HEK293 (cell line): Measurements from ENCODE around the gene ZFP62.

ENCODE experiments used
- CTCF ChIA-PET: fragments of 350-600 bp; formaldehyde crosslinking; extraction: SDS; loops from one replicate; lab custom pipeline; 2021; ENCODE audit warnings: antibody characterized with exemption; lab: Yijun Ruan, JAX
- POLR2A ChIA-PET: fragments of 300-600 bp; formaldehyde crosslinking; extraction: SDS; loops from one replicate; lab custom pipeline; 2020; ENCODE audit warnings: antibody characterized with exemption, inconsistent platforms; lab: Yijun Ruan, JAX
- H3K27ac ChIP-seq: fragments of 200-500 bp; sonication (Bioruptor generic); 2 replicates; pipeline ENCODE4 v1.5.1; 2014; ENCODE audit warnings: low read depth, low read length, control low read depth, inconsistent platforms; ENCODE audit errors: extremely low read depth
- H3K36me3 ChIP-seq, 2 experiments: fragments of 200-500 bp in 1 of 2; sonication (Bioruptor generic) in 1 of 2; 1 replicate in 1 of 2; 2 replicates in 1 of 2; pipeline ENCODE4 v1.5.1; 2014 to 2017; ENCODE audit warnings: inconsistent platforms in 2 of 2, low read length in 2 of 2; ENCODE audit not compliant: control insufficient read depth in 2 of 2, insufficient read depth in 1 of 2
- H3K4me1 ChIP-seq: fragments of 200-500 bp; sonication (Bioruptor generic); 2 replicates; pipeline ENCODE4 v1.5.1; 2014; ENCODE audit warnings: mild to moderate bottlenecking, low read length, inconsistent platforms; ENCODE audit not compliant: control insufficient read depth, insufficient read depth
- H3K4me3 ChIP-seq: 2 replicates; pipeline ENCODE4 v1.5.1; 2011; ENCODE audit warnings: low read depth, mild to moderate bottlenecking, control low read depth, low read length, moderate library complexity
- H3K9me3 ChIP-seq: fragments of 200-500 bp; sonication (Bioruptor generic); 2 replicates; pipeline ENCODE4 v1.5.1; 2014; ENCODE audit warnings: low read depth, low read length, inconsistent platforms; ENCODE audit not compliant: control insufficient read depth, insufficient read depth
- HOXD13 ChIP-seq: sonication (generic); formaldehyde crosslinking; IDR thresholded peaks from 2 replicates; pipeline ENCODE4 v1.8.0; 2022; ENCODE audit warnings: missing genetic modification reagents, borderline replicate concordance
- PBX3 ChIP-seq: sonication (generic); formaldehyde crosslinking; IDR thresholded peaks from 2 replicates; pipeline ENCODE4 v1.8.1; 2022; ENCODE audit warnings: mild to moderate bottlenecking, moderate library complexity, missing genetic modification reagents
- PRDM1 ChIP-seq: fragments of 450-650 bp; formaldehyde crosslinking; IDR thresholded peaks from 2 replicates; pipeline ENCODE4; 2016; ENCODE audit warnings: missing biosample characterization, missing genetic modification characterization
- REPIN1 ChIP-seq: fragments of 450-650 bp; formaldehyde crosslinking; IDR thresholded peaks from 2 replicates; pipeline ENCODE4 v1.5.1; 2017; ENCODE audit warnings: missing biosample characterization, missing genetic modification characterization, low read depth
- TCF7L2 ChIP-seq: IDR thresholded peaks from 2 replicates; pipeline ENCODE4 v1.6.1; 2011; ENCODE audit warnings: low read depth, mild to moderate bottlenecking, inconsistent platforms, low read length, moderate library complexity, borderline replicate concordance
- ZBTB49 ChIP-seq: fragments of 450-650 bp; formaldehyde crosslinking; IDR thresholded peaks from 2 replicates; pipeline ENCODE4 v1.5.1; 2016; ENCODE audit warnings: missing biosample characterization, missing genetic modification characterization, low read depth
- ZNF112 ChIP-seq: fragments of 450-650 bp; formaldehyde crosslinking; IDR thresholded peaks from 2 replicates; pipeline ENCODE4 v1.5.0; 2017; ENCODE audit warnings: missing biosample characterization, missing genetic modification characterization
- ZNF2 ChIP-seq: fragments of 450-650 bp; formaldehyde crosslinking; IDR thresholded peaks from 2 replicates; pipeline ENCODE4 v1.5.1; 2016; ENCODE audit warnings: missing biosample characterization, missing genetic modification characterization
- ZNF221 ChIP-seq: fragments of 450-650 bp; formaldehyde crosslinking; IDR thresholded peaks from 2 replicates; pipeline ENCODE4 v1.5.1; 2017; ENCODE audit warnings: missing biosample characterization, missing genetic modification characterization, borderline replicate concordance
- ZNF311 ChIP-seq: fragments of 450-650 bp; formaldehyde crosslinking; IDR thresholded peaks from 2 replicates; pipeline ENCODE4 v1.5.1; 2017; ENCODE audit warnings: missing biosample characterization, missing genetic modification characterization, borderline replicate concordance
- ZNF433 ChIP-seq: fragments of 450-650 bp; formaldehyde crosslinking; IDR thresholded peaks from 2 replicates; pipeline ENCODE4 v1.5.1; 2016; ENCODE audit warnings: missing biosample characterization, missing genetic modification characterization, low read depth
- ZNF521 ChIP-seq: fragments of 450-650 bp; formaldehyde crosslinking; IDR thresholded peaks from 2 replicates; pipeline ENCODE4 v1.5.1; 2017; ENCODE audit warnings: missing biosample characterization, mild to moderate bottlenecking, missing genetic modification characterization
- ZNF747 ChIP-seq: fragments of 450-650 bp; formaldehyde crosslinking; IDR thresholded peaks from 2 replicates; pipeline ENCODE4 v1.5.1; 2016; ENCODE audit warnings: missing biosample characterization, missing genetic modification characterization
- TF ChIP-seq, protein P1 (sequence below): fragments of 450-650 bp; formaldehyde crosslinking; IDR thresholded peaks from 2 replicates; pipeline ENCODE4 v1.5.1; 2017; ENCODE audit warnings: missing biosample characterization, missing genetic modification characterization
- TF ChIP-seq, protein P2 (sequence below): IDR thresholded peaks from 2 replicates; pipeline ENCODE4 v1.6.1; 2011; ENCODE audit warnings: mild to moderate bottlenecking, low read depth, low read length, borderline replicate concordance
- TF ChIP-seq, protein P3 (sequence below): fragments of 450-650 bp; formaldehyde crosslinking; IDR thresholded peaks from 2 replicates; pipeline ENCODE4 v1.5.1; 2016; ENCODE audit warnings: missing biosample characterization, missing genetic modification characterization

The ZFP62 gene

GRCh38 chr5:180823346-180823745 lies 37.7 kb downstream of the ZFP62 start (continued):
- TF ChIP-seq ZNF112 (tag by site-specific recombination), result no peak
- TF ChIP-seq REPIN1 (tag by site-specific recombination), result no peak
- TF ChIP-seq, protein P1, sequence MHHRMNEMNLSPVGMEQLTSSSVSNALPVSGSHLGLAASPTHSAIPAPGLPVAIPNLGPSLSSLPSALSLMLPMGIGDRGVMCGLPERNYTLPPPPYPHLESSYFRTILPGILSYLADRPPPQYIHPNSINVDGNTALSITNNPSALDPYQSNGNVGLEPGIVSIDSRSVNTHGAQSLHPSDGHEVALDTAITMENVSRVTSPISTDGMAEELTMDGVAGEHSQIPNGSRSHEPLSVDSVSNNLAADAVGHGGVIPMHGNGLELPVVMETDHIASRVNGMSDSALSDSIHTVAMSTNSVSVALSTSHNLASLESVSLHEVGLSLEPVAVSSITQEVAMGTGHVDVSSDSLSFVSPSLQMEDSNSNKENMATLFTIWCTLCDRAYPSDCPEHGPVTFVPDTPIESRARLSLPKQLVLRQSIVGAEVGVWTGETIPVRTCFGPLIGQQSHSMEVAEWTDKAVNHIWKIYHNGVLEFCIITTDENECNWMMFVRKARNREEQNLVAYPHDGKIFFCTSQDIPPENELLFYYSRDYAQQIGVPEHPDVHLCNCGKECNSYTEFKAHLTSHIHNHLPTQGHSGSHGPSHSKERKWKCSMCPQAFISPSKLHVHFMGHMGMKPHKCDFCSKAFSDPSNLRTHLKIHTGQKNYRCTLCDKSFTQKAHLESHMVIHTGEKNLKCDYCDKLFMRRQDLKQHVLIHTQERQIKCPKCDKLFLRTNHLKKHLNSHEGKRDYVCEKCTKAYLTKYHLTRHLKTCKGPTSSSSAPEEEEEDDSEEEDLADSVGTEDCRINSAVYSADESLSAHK (tag by site-specific recombination), result no peak

DNA sequence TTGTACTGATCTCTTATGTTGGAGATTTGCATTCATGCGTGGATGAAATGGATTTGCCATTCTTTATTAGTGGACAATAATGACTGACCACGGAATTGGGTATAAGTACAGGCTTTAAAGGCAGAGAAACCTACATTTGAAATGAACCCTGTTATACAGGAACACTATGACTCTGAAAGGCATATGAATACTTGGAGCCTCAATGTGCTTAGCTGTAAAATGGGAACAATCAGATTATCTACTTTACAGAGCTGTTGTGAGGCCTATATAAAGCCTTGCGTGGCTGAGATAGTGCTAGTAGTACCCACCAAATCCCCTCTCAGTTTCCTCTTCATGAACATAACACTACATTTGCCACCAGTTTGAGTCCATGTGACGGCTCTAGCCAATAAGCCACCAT lies 39.5 kb downstream of the ZFP62 start:
- Histone ChIP-seq H3K36me3 (no peaks in the 10 kb centered on the region), H3K27ac (no peak overlapping the region), H3K4me3 (no peak overlapping the region), H3K4me1 (peaks cover 13% of the 10 kb centered on the region), H3K9me3 (no peaks in the 10 kb centered on the region)
- POLR2A ChIA-PET, result no interaction called here
- CTCF ChIA-PET, result interaction anchor here (0.6 to 1.0 kb wide), 3 partner anchors 47 to 203 kb away, joined by 3 to 5 read pairs (median 3); no protein-coding TSS in a partner anchor
- TF ChIP-seq HOXD13 (CRISPR knock-in tag) (no peak), PBX3 (CRISPR knock-in tag) (no peak), ZNF747 (tag by site-specific recombination) (no peak), ZNF311 (tag by site-specific recombination) (no peak), PRDM1 (tag by site-specific recombination) (no peak), ZNF221 (tag by site-specific recombination) (no peak), TCF7L2 (no peak), ZNF2 (tag by site-specific recombination) (no peak), ZNF433 (tag by site-specific recombination) (no peak), ZBTB49 (tag by site-specific recombination) (no peak), ZNF521 (tag by site-specific recombination) (no peak)
- TF ChIP-seq, protein P2, sequence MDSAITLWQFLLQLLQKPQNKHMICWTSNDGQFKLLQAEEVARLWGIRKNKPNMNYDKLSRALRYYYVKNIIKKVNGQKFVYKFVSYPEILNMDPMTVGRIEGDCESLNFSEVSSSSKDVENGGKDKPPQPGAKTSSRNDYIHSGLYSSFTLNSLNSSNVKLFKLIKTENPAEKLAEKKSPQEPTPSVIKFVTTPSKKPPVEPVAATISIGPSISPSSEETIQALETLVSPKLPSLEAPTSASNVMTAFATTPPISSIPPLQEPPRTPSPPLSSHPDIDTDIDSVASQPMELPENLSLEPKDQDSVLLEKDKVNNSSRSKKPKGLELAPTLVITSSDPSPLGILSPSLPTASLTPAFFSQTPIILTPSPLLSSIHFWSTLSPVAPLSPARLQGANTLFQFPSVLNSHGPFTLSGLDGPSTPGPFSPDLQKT, result no peak
- TF ChIP-seq, protein P3, sequence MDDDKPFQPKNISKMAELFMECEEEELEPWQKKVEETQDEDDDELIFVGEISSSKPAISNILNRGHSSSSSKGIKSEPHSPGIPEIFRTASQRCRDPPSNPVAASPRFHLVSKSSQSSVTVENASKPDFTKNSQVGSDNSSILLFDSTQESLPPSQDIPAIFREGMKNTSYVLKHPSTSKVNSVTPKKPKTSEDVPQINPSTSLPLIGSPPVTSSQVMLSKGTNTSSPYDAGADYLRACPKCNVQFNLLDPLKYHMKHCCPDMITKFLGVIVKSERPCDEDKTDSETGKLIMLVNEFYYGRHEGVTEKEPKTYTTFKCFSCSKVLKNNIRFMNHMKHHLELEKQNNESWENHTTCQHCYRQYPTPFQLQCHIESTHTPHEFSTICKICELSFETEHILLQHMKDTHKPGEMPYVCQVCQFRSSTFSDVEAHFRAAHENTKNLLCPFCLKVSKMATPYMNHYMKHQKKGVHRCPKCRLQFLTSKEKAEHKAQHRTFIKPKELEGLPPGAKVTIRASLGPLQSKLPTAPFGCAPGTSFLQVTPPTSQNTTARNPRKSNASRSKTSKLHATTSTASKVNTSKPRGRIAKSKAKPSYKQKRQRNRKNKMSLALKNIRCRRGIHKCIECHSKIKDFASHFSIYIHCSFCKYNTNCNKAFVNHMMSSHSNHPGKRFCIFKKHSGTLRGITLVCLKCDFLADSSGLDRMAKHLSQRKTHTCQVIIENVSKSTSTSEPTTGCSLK (tag by site-specific recombination), result no peak
